Cardiac muscle cell (in vitro differentiated cells and primary cell): ENCODE measurements around the gene PPP1R14B. TPM values are rescaled to one million over a fixed set of nuclear protein-coding genes. Genes with fewer than 3 reads are reported as not detected.

ENCODE experiments used
- DNase-seq, 2 donors: peaks; one replicate each; pipeline versions ENCODE4 v3.0.0 to v3.0.0-alpha.2; 2010 to 2017; ENCODE audit warnings: low read depth in 1 of 2, low spot score in 1 of 2
- H3K27ac ChIP-seq: fragments of 200-600 bp; sonication (generic); 2 replicates; pipeline ENCODE4 v1.5.1; 2016
- H3K27me3 ChIP-seq: fragments of 200-600 bp; sonication (generic); 2 replicates; pipeline ENCODE4 v1.6.0; 2016; ENCODE audit warnings: control low read depth
- H3K36me3 ChIP-seq: fragments of 200-600 bp; sonication (generic); 2 replicates; pipeline ENCODE4 v1.5.1; 2016; ENCODE audit warnings: control low read depth
- H3K4me1 ChIP-seq: fragments of 200-600 bp; sonication (generic); 2 replicates; pipeline ENCODE4 v1.8.1; 2017; ENCODE audit warnings: low read depth, mild to moderate bottlenecking, mixed run types
- H3K4me3 ChIP-seq: fragments of 200-600 bp; sonication (generic); 2 replicates; pipeline ENCODE4 v1.5.1; 2016; ENCODE audit warnings: mild to moderate bottlenecking
- H3K9me3 ChIP-seq: fragments of 200-600 bp; sonication (generic); 2 replicates; pipeline ENCODE4 v1.5.1; 2017; ENCODE audit warnings: low read depth, mild to moderate bottlenecking, control low read depth
- polyA plus RNA-seq: library from polyadenylated mRNA; unstranded; fragments of >200 nt; fragmentation: Nextera tagmentation; extraction: Ambion mirVana; gene quantifications from 2 replicates; pipeline ENCODE4 v1.2.1, GENCODE V29; 2016
- total RNA-seq: library from RNA; depleted of rRNA; stranded (reverse); fragments of >200 nt; gene quantifications from 2 replicates; pipeline ENCODE4 v1.2.3, GENCODE V29; 2016
- TF ChIP-seq, protein P1 (sequence below): IDR thresholded peaks from 2 replicates; pipeline ENCODE4 v1.5.1; 2012; ENCODE audit warnings: low read depth, mild to moderate bottlenecking, low read length

Gene PPP1R14B
- total and polyA plus RNA-seq, 2 experiments from 2014 or later: 220 to 288 TPM

DNA sequence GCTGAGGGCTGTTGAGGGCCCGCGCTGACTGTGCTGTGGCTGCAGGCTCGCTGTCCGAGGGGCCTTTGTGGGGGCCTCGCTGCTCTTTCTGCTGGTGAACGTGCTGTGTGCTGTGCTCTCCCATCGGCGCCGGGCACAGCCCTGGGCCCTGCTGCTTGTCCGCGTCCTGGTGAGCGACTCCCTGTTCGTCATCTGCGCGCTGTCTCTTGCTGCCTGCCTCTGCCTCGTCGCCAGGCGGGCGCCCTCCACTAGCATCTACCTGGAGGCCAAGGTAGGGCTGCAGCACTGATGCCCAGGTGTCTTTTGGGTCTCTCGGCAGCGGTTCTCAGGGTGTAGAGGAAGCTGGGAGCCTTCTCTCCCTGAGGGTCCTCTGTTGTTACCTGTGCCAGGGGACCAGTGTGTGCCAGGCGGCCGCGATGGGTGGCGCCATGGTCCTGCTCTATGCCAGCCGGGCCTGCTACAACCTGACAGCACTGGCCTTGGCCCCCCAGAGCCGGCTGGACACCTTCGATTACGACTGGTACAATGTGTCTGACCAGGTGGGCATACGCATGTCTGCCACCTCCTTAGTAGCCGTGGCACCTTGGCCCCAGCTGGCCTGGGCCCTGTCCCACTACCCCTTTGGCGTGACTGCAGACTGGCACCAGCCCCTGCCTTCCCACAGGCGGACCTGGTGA, 41.1 kb upstream of the PPP1R14B start:
- no peak overlapping the region for H3K27ac ChIP-seq
- H3K36me3 ChIP-seq: no peaks in the 10 kb centered on the region
- no peaks in the 10 kb centered on the region for H3K9me3 ChIP-seq
- H3K4me3 ChIP-seq: no peak overlapping the region
- H3K4me1 ChIP-seq: no peaks in the 10 kb centered on the region
- no peak for DNase-seq
- H3K27me3 ChIP-seq: peaks cover 38% of the 10 kb centered on the region
- TF ChIP-seq, protein P1, sequence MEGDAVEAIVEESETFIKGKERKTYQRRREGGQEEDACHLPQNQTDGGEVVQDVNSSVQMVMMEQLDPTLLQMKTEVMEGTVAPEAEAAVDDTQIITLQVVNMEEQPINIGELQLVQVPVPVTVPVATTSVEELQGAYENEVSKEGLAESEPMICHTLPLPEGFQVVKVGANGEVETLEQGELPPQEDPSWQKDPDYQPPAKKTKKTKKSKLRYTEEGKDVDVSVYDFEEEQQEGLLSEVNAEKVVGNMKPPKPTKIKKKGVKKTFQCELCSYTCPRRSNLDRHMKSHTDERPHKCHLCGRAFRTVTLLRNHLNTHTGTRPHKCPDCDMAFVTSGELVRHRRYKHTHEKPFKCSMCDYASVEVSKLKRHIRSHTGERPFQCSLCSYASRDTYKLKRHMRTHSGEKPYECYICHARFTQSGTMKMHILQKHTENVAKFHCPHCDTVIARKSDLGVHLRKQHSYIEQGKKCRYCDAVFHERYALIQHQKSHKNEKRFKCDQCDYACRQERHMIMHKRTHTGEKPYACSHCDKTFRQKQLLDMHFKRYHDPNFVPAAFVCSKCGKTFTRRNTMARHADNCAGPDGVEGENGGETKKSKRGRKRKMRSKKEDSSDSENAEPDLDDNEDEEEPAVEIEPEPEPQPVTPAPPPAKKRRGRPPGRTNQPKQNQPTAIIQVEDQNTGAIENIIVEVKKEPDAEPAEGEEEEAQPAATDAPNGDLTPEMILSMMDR: no peak

DNA sequence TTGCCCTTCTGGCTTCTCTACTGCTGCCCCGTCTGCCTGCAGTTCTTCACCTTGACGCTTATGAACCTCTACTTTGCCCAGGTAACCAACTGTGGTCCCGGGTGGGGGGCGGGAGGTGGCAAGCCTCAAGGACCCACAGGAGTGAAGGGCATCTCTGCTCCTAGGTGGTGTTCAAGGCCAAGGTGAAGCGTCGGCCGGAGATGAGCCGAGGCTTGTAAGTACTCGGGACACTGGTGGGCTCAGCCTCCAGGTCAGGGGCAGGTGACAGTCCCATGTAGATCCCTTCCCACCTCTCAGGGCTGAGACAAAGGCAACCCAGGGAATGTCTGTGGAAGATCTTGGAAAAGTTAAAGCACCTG, 40.0 kb upstream of the PPP1R14B start:
- peaks cover 28% of the 10 kb centered on the region for H3K27me3 ChIP-seq
- no peak overlapping the region for H3K4me3 ChIP-seq
- TF ChIP-seq, protein P1: no peak
- DNase-seq: no peak
- H3K4me1 ChIP-seq: no peaks in the 10 kb centered on the region
- no peaks in the 10 kb centered on the region for H3K9me3 ChIP-seq
- H3K36me3 ChIP-seq: peaks cover 4% of the 10 kb centered on the region
- H3K27ac ChIP-seq: no peak overlapping the region

DNA sequence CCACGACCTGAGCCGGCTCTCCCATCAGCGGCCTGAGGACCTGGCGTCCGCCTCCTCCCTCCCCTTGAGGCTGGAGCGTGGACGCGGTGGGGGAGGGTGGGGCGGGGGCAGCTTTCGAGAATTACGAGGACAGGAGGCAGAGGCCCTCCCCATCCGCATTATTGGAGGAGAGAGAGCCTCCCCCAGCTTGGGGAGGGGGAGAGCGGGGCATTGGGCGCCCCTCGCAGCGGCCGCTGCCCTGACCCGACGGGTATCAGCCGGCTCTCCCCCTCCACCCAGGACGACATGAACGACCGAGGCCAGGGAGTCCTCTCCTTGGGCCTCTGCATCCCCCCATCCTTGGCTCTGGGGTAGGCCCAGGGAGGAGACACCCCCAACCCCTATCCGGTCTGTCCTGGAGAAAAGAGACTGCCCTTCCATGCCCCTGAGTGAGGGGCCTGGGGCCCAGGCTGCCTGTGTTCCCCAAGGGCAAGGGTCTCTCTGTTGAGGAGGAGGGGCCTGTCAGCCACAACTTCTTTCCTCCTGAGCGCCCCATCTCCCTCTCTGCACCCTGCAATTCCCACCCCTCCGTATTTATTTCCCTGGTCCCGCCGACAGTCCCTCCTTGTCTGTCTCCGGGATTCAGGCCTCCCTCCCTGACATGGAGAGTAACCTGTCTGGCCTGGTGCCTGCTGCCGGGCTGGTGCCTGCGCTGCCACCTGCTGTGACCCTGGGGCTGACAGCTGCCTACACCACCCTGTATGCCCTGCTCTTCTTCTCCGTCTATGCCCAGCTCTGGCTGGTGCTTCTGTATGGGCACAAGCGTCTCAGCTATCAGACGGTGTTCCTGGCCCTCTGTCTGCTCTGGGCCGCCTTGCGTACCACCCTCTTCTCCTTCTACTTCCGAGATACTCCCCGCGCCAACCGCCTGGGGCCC, 39.4 kb upstream of the PPP1R14B start:
- Histone ChIP-seq H3K27me3 (peaks cover 21% of the 10 kb centered on the region), H3K4me1 (no peaks in the 10 kb centered on the region), H3K9me3 (no peaks in the 10 kb centered on the region), H3K36me3 (peaks cover 5% of the 10 kb centered on the region), H3K4me3 (peak overlapping the region; percentile 87), H3K27ac (no peak overlapping the region)
- TF ChIP-seq, protein P1: no peak
- no peak for DNase-seq

DNA sequence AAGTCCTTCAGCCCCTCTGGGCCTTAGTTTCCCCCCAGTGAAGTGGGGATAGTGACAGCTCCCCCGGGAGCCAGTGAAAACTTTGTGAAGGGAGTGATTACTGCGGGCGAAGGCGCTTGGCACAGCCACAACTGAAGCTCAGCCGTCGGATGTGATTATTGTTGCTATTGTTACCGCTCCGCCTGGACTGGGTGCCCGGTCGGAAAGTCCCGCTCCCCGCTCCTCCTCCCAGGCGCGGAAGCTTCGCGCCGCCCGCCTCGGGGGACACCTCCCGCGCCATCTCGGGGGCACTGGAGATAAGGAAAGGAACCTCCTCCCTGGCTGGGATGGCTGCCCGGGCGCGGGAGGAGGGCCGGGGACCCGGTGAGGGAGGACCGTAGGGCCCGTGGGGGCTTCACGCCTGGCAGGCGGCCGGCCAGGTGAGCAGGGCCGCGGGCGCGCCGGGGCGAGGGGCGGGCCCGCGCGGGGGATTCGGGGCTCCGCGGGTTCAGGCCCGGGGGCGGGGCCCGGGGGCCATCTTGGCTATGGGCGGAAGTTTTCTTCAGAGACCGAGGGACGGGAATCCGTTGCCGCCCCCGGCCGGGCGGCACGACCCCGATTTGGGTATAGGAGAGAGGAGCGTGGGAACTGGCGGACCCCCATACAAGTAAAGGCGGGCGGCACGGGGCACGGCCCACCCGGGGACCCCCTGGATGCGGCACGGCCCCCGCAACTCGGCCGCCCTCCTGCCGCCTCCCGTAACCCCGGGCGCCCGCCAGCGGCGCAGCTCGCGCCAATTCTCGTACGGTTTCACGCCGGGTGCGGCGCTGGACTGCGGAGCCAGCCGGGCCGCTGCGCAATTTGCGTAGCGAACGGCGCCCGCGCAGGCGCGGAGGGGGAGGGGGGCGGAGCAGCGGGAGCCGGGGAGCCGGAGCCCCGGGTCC, 38.5 kb upstream of the PPP1R14B start, which contains the start of gene GPR137:
TSS of gene GPR137 (plus strand) at position 887 of the 923 bp plus-strand sequence. CDS start 677 bp downstream, outside the sequence.
- peak; percentile 74 to 85 for DNase-seq
- H3K9me3 ChIP-seq: no peaks in the 10 kb centered on the region
- peak within 1 kb of the TSS; percentile 81 for H3K27ac ChIP-seq
- H3K36me3 ChIP-seq: peaks cover 5% of the 10 kb centered on the region
- H3K4me1 ChIP-seq: no peaks in the 10 kb centered on the region
- H3K27me3 ChIP-seq: peaks cover 12% of the 10 kb centered on the region
- TF ChIP-seq, protein P1: no peak
- peak within 1 kb of the TSS; percentile 87 for H3K4me3 ChIP-seq
